ENCODE results near the gene KRT33B.
"Not testable (repeated sequence)": the region's sequence is repeated elsewhere in the genome, so short reads cannot be mapped to it uniquely, and the experiment has no call there.

KRT33B gene

GRCh38 chr17:41347869-41348760 lies 21.5 kb downstream of the KRT33B start:
- Histone ChIP-seq H3K4me1 (ENCODE audit: control insufficient read depth, insufficient read depth, low read length, poor library complexity, severe bottlenecking) (no peaks in the 10 kb centered on the region), H3K4me3 (ENCODE audit: extremely low read depth, insufficient read depth, low read length, poor library complexity, severe bottlenecking) (no peak overlapping the region), H3K27ac (ENCODE audit: low read depth, low read length, severe bottlenecking) (no peak overlapping the region), H3K36me3 (ENCODE audit: control insufficient read depth, insufficient read depth, low read length) (no peaks in the 10 kb centered on the region), H3K9me3 (ENCODE audit: control insufficient read depth, low read length) (peaks cover 3% of the 10 kb centered on the region)
- 88 to 92% methylated on average over 7 of the region's 7 CpGs for WGBS, 2 experiments (ENCODE audit: insufficient coverage in 2 of 2)

DNA sequence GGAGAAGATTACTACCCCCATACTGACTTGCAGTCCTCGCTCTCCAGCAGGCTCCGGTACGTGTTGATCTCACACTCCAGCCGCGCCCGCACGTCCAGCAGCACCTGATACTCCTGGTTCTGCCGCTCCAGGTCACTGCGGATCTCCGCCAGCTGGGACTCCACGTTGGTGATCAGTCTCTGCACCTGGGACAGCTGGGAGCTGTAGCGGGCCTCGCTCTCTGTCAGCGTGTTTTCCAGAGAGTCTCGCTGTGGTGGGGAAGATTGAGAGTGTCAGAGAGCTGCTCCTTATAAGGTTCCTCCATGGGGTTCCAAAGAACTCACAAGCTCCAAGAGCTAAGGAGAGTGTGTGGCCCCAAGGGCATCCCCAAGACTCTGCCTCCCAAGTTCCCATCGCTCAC lies 23.2 kb downstream of the KRT33B start:
- 93 to 98% methylated on average over 7 to 13 of the region's 16 CpGs for WGBS, 2 experiments (ENCODE audit: insufficient coverage in 2 of 2)
- H3K9me3 ChIP-seq (ENCODE audit: control insufficient read depth, low read length): peaks cover 12% of the 10 kb centered on the region

DNA sequence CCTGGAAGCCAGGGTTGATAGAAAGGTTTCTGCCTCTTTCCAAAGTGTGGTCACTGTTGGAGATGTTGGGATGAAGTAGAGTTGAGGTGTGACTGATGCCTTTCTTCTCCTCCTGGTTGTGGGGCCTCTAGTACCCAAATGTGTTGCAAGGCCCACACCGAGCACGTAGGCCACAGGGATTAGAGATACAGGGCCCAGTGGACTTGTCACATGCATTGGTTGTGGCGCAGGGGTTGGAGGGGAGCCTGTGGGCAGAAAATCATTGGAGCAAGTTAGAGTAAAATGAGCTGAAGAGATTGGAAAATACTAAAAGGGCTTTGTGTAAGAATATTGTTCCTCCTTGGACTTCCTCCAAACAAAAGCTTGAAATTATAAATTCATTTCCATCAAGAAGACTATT lies 23.6 kb downstream of the KRT33B start:
- H3K9me3 ChIP-seq (ENCODE audit: control insufficient read depth, low read length): peaks cover 17% of the 10 kb centered on the region
- no peak overlapping the region for H3K4me3 ChIP-seq (ENCODE audit: extremely low read depth, insufficient read depth, low read length, poor library complexity, severe bottlenecking)
- 95 to 96% methylated on average over 3 of the region's 3 CpGs for WGBS, 2 experiments (ENCODE audit: insufficient coverage in 2 of 2)
- no peaks in the 10 kb centered on the region for H3K36me3 ChIP-seq (ENCODE audit: control insufficient read depth, insufficient read depth, low read length)
- no peaks in the 10 kb centered on the region for H3K4me1 ChIP-seq (ENCODE audit: control insufficient read depth, insufficient read depth, low read length, poor library complexity, severe bottlenecking)
- H3K27ac ChIP-seq (ENCODE audit: low read depth, low read length, severe bottlenecking): no peak overlapping the region

More for the DNA sequence above, 23.2 kb downstream of the KRT33B start:
- H3K4me1 ChIP-seq (ENCODE audit: control insufficient read depth, insufficient read depth, low read length, poor library complexity, severe bottlenecking); H3K36me3 ChIP-seq (ENCODE audit: control insufficient read depth, insufficient read depth, low read length); H3K4me3 ChIP-seq (ENCODE audit: extremely low read depth, insufficient read depth, low read length, poor library complexity, severe bottlenecking); H3K27ac ChIP-seq (ENCODE audit: low read depth, low read length, severe bottlenecking): not testable (repeated sequence)

DNA sequence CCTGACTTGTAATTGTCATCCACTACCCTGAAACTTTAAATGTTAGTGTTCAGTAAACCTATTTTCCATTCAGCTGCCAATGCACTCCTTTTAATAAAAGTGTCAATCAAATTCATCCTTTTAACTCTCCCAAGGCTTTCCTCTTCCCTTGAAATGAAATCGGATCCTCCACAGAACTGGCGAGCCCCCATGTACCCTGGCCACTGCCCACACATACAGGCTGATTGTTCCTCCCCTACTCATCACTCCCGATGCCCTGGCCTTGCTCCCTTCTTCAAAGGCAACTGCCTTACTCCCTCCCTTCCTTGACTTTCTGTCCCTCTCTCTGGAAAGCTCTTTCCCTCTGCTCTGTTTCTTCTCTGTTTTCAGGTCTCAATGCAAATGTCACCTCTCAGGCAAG lies 26.6 kb downstream of the KRT33B start:
- Histone ChIP-seq H3K4me3 (ENCODE audit: extremely low read depth, insufficient read depth, low read length, poor library complexity, severe bottlenecking) (no peak overlapping the region), H3K4me1 (ENCODE audit: control insufficient read depth, insufficient read depth, low read length, poor library complexity, severe bottlenecking) (no peaks in the 10 kb centered on the region), H3K9me3 (ENCODE audit: control insufficient read depth, low read length) (peaks cover 18% of the 10 kb centered on the region), H3K27ac (ENCODE audit: low read depth, low read length, severe bottlenecking) (no peak overlapping the region), H3K36me3 (ENCODE audit: control insufficient read depth, insufficient read depth, low read length) (no peaks in the 10 kb centered on the region)
- 82 to 97% methylated on average over 3 of the region's 3 CpGs for WGBS, 2 experiments (ENCODE audit: insufficient coverage in 2 of 2)

DNA sequence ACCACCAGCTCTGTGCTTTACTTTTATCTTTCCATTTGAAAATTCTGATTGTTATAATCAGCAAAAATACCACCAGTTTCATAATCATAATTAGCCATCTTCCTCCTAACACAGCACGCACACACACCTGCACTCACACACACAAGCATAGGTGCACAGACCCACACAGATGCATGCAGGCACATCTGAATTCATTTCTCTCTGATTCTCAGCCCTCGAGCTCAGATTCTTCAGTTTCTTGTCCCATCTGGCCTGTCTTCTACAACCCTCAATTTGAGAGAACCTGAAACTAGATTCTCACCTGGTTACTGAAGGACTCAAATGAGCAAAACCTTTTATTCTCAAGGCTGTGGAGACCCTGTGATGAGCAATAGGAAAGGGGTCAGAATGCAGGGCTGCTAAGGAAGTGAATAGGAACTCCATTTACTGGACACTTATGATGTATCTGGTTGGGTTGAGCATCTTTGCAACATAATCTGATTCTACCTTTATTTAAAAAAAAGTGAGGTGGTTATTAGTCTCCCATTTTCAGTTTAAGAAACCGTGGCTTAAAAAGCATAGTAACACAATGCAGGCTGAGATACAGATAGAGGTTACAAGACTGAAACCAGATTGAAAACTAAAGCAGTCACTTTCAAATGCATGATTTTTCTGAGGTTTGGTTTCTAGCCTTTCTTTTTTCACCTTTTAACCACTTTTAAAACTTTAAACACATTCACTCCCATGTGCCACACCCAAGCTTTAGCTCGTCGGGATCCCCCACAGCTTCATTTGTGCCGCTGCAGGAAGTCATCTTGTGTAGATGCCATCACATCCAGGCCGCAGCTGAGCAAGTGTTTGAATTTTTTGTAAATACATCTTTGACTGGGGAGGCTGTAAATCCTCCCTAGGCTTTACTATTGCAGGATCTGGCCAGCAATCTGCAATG lies 28.4 kb downstream of the KRT33B start:
- Histone ChIP-seq H3K9me3 (ENCODE audit: control insufficient read depth, low read length) (peaks cover 18% of the 10 kb centered on the region), H3K4me1 (ENCODE audit: control insufficient read depth, insufficient read depth, low read length, poor library complexity, severe bottlenecking) (no peaks in the 10 kb centered on the region)
- 87 to 94% methylated on average over 2 to 6 of the region's 7 CpGs for WGBS, 2 experiments (ENCODE audit: insufficient coverage in 2 of 2)

GRCh38 chr17:41340494-41340893 lies 29.1 kb downstream of the KRT33B start:
- Histone ChIP-seq H3K9me3 (ENCODE audit: control insufficient read depth, low read length) (peaks cover 18% of the 10 kb centered on the region), H3K4me1 (ENCODE audit: control insufficient read depth, insufficient read depth, low read length, poor library complexity, severe bottlenecking) (no peaks in the 10 kb centered on the region), H3K4me3 (ENCODE audit: extremely low read depth, insufficient read depth, low read length, poor library complexity, severe bottlenecking) (no peak overlapping the region), H3K36me3 (ENCODE audit: control insufficient read depth, insufficient read depth, low read length) (no peaks in the 10 kb centered on the region), H3K27ac (ENCODE audit: low read depth, low read length, severe bottlenecking) (no peak overlapping the region)
- 69 to 81% methylated on average over 2 of the region's 3 CpGs for WGBS, 2 experiments (ENCODE audit: insufficient coverage in 2 of 2)

More for the DNA sequence above, 28.4 kb downstream of the KRT33B start:
- Histone ChIP-seq H3K27ac (ENCODE audit: low read depth, low read length, severe bottlenecking) (no peak overlapping the region), H3K36me3 (ENCODE audit: control insufficient read depth, insufficient read depth, low read length) (no peaks in the 10 kb centered on the region), H3K4me3 (ENCODE audit: extremely low read depth, insufficient read depth, low read length, poor library complexity, severe bottlenecking) (no peak overlapping the region)

DNA sequence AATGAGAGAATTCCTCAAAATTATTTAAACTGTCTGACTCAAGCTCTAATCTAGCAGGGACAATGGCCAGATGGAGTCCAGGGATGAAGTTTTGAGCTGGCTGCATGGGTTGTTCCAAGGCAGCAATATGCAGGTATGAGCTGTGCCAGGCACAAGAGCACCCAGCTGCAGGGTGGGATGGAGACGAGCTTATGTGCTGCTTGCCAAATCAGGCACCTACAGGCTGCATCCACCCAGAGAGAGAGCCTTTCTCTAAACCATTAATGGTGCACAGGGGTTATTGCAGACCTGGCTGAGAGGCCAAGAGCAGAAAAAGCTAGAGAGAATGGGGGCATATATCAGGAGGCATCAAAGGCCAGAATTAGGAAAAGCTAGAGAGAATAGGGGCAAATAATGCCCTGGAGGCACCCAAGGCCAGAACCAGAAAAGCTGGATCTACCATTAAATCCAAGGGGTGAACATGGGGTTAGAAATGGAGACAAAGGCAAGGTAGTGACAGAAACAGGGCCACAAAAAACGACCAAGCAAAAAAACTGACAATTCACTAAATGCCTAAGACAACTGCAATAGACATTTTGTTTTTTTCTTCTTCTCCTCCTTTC lies 29.9 kb downstream of the KRT33B start:
- H3K4me3 ChIP-seq (ENCODE audit: extremely low read depth, insufficient read depth, low read length, poor library complexity, severe bottlenecking): no peak overlapping the region
- WGBS, 2 experiments (ENCODE audit: insufficient coverage in 2 of 2): 77 to 90% methylated on average over 2 of the region's 2 CpGs
- H3K9me3 ChIP-seq (ENCODE audit: control insufficient read depth, low read length): peaks cover 18% of the 10 kb centered on the region
- no peaks in the 10 kb centered on the region for H3K4me1 ChIP-seq (ENCODE audit: control insufficient read depth, insufficient read depth, low read length, poor library complexity, severe bottlenecking)
- H3K27ac ChIP-seq (ENCODE audit: low read depth, low read length, severe bottlenecking): no peak overlapping the region
- H3K36me3 ChIP-seq (ENCODE audit: control insufficient read depth, insufficient read depth, low read length): no peaks in the 10 kb centered on the region

- Histone ChIP-seq H3K9me3 (ENCODE audit: control insufficient read depth, low read length) (peaks cover 18% of the 10 kb centered on the region), H3K4me3 (ENCODE audit: extremely low read depth, insufficient read depth, low read length, poor library complexity, severe bottlenecking) (no peak overlapping the region), H3K36me3 (ENCODE audit: control insufficient read depth, insufficient read depth, low read length) (no peaks in the 10 kb centered on the region), H3K27ac (ENCODE audit: low read depth, low read length, severe bottlenecking) (no peak overlapping the region), H3K4me1 (ENCODE audit: control insufficient read depth, insufficient read depth, low read length, poor library complexity, severe bottlenecking) (no peaks in the 10 kb centered on the region)
- 88 to 89% methylated on average over 3 to 4 of the region's 5 CpGs for WGBS, 2 experiments (ENCODE audit: insufficient coverage in 2 of 2)
These were observed 30.6 kb downstream of the KRT33B start for GRCh38 chr17:41338961-41339485.

- 83 to 100% methylated on average over 1 of the region's 1 CpG for WGBS, 2 experiments (ENCODE audit: insufficient coverage in 2 of 2)
- Histone ChIP-seq H3K9me3 (ENCODE audit: control insufficient read depth, low read length) (no peaks in the 10 kb centered on the region), H3K27ac (ENCODE audit: low read depth, low read length, severe bottlenecking) (no peak overlapping the region), H3K36me3 (ENCODE audit: control insufficient read depth, insufficient read depth, low read length) (no peaks in the 10 kb centered on the region), H3K4me3 (ENCODE audit: extremely low read depth, insufficient read depth, low read length, poor library complexity, severe bottlenecking) (no peak overlapping the region), H3K4me1 (ENCODE audit: control insufficient read depth, insufficient read depth, low read length, poor library complexity, severe bottlenecking) (no peaks in the 10 kb centered on the region)
These were observed 33.9 kb downstream of the KRT33B start for GRCh38 chr17:41335747-41336146.
